K562 (cell line): ENCODE results near the gene STK4. TPM values are rescaled to one million over a fixed set of nuclear protein-coding genes. Genes with fewer than 3 reads are reported as not detected.

Experiments used
- ATAC-seq: fragments of 200-7000 bp; cut with Tn5 transposase; 3 replicates; pipeline ENCODE4 v1.9.1; 2020; ENCODE audit warnings: moderate library complexity
- BruUV-seq: library from RNA; stranded (reverse); fragments of 400-500 nt; replicated peaks from 2 replicates; lab custom pipeline; 2021; lab: Mats Ljungman, UMichigan
- CTCF ChIA-PET: fragments of 300-600 bp; formaldehyde crosslinking; extraction: SDS; loops from one replicate; lab custom pipeline; 2021; ENCODE audit warnings: low intra/inter-chr PET ratio; lab: Yijun Ruan, JAX
- POLR2A ChIA-PET: fragments of 300-600, 350-650 bp; sonication (Branson Sonifier 250); formaldehyde crosslinking; extraction: SDS; loops from one replicate; lab custom pipeline; 2021; ENCODE audit warnings: antibody characterized with exemption, inconsistent platforms; lab: Yijun Ruan, JAX
- DNase-seq, 4 experiments: peaks; one replicate each; pipeline versions ENCODE4 v3.0.0 to v3.0.0-alpha.2; 2011 to 2018; ENCODE audit warnings: low spot score in 3 of 4, mixed read lengths in 3 of 4; ENCODE audit errors: extremely low read depth in 1 of 4
- FAIRE-seq: peaks from 2 replicates; lab custom pipeline; 2011; peaks lifted over from hg19 to GRCh38; lab: Jason Lieb, UNC
- H2AFZ ChIP-seq: 2 replicates; pipeline ENCODE4 v1.6.0; 2011; ENCODE audit warnings: low read depth, low read length, control low read depth, inconsistent platforms
- H3K27ac ChIP-seq: fragments of 200-600 bp; 3 replicates; pipeline ENCODE4 v1.8.0; 2011; ENCODE audit warnings: low read depth, mild to moderate bottlenecking, control low read depth, inconsistent platforms, low read length, moderate library complexity, mixed read lengths; ENCODE audit errors: extremely low read depth
- H3K27me3 ChIP-seq, 2 experiments: fragments of 300-600 bp in 1 of 2; 2 replicates in 1 of 2; 3 replicates in 1 of 2; pipeline versions ENCODE4 v1.6.0 to v1.8.0; 2011; ENCODE audit warnings: inconsistent platforms in 2 of 2, low read length in 2 of 2, mild to moderate bottlenecking in 1 of 2, mixed read lengths in 1 of 2, moderate library complexity in 1 of 2; ENCODE audit not compliant: control insufficient read depth in 2 of 2, insufficient read depth in 2 of 2
- H3K36me3 ChIP-seq: fragments of 300-600 bp; 3 replicates; pipeline ENCODE4 v1.8.0; 2011; ENCODE audit warnings: mild to moderate bottlenecking, low read length, inconsistent platforms; ENCODE audit not compliant: control insufficient read depth, insufficient read depth
- H3K4me1 ChIP-seq, 2 experiments: fragments of 200-600 bp in 1 of 2; replicated peaks in 1 of 2; 2 replicates in 1 of 2; 3 replicates in 1 of 2; pipeline versions ENCODE4 v1.5.1 to v1.8.0; 2011; ENCODE audit warnings: inconsistent platforms in 2 of 2, low read length in 2 of 2, mild to moderate bottlenecking in 1 of 2, mixed read lengths in 1 of 2, moderate library complexity in 1 of 2; ENCODE audit not compliant: control insufficient read depth in 2 of 2, insufficient read depth in 2 of 2
- H3K4me2 ChIP-seq: 2 replicates; pipeline ENCODE4 v1.6.1; 2011; ENCODE audit warnings: low read length, control low read depth, inconsistent platforms, mixed read lengths; ENCODE audit not compliant: insufficient read depth
- H3K4me3 ChIP-seq: fragments of 200-600 bp; sonication (generic), shearing (Covaris generic); 2 replicates; pipeline ENCODE4 v1.5.1; 2016; ENCODE audit warnings: control low read depth, inconsistent platforms
- H3K79me2 ChIP-seq: fragments of 200-600 bp; 3 replicates; pipeline ENCODE4 v1.8.0; 2011; ENCODE audit warnings: low read length, inconsistent platforms; ENCODE audit not compliant: control insufficient read depth, insufficient read depth
- H3K9ac ChIP-seq, 2 experiments: 2 replicates each; pipeline versions ENCODE4 v1.6.0 to v1.6.1; 2011; ENCODE audit warnings: low read depth in 2 of 2, low read length in 2 of 2, control low read depth in 1 of 2, inconsistent platforms in 1 of 2, mild to moderate bottlenecking in 1 of 2, mixed read lengths in 1 of 2; ENCODE audit not compliant: insufficient read depth in 1 of 2
- H3K9me1 ChIP-seq: one replicate; pipeline ENCODE4 v1.6.0; 2011; ENCODE audit warnings: inconsistent platforms, mild to moderate bottlenecking, low read length, moderate library complexity; ENCODE audit not compliant: control insufficient read depth, insufficient read depth
- H3K9me3 ChIP-seq: replicated peaks from 2 replicates; pipeline ENCODE4 v1.5.1; 2011; ENCODE audit warnings: low read depth, low read length, inconsistent platforms; ENCODE audit not compliant: control insufficient read depth, insufficient read depth
- H4K20me1 ChIP-seq: replicated peaks from 2 replicates; pipeline ENCODE4 v1.6.1; 2011; ENCODE audit warnings: low read length, inconsistent platforms, mixed read lengths; ENCODE audit not compliant: control insufficient read depth, insufficient read depth
- CTCF ChIP-seq, 3 experiments: IDR thresholded peaks in 2 of 3; conservative IDR thresholded peaks in 1 of 3; 2 replicates each; pipeline ENCODE4 v1.5.1; 2011 to 2012; ENCODE audit warnings: low read length in 3 of 3, mild to moderate bottlenecking in 3 of 3, control low read depth in 2 of 3, improper control_type of control experiment in 1 of 3, inconsistent platforms in 1 of 3, low read depth in 1 of 3, mixed read lengths in 1 of 3, moderate library complexity in 1 of 3; ENCODE audit not compliant: insufficient read depth in 2 of 3
- DEAF1 ChIP-seq: fragments of 450-650 bp; formaldehyde crosslinking; IDR thresholded peaks from 2 replicates; pipeline ENCODE4 v1.4.0; 2020; ENCODE audit warnings: mild to moderate bottlenecking, moderate library complexity
- GABPB2 ChIP-seq: fragments of 250-450 bp; sonication (Bioruptor Pico); conservative IDR thresholded peaks from 2 replicates; pipeline ENCODE4 v1.5.1; 2021; ENCODE audit warnings: mild to moderate bottlenecking
- IFI16 ChIP-seq: fragments of 250-450 bp; sonication (Bioruptor Pico); IDR thresholded peaks from 2 replicates; pipeline ENCODE4 v2.1.2; 2022; ENCODE audit warnings: mild to moderate bottlenecking, inconsistent platforms
- PCBP2 ChIP-seq: fragments of 200-400 bp; formaldehyde crosslinking; IDR thresholded peaks from 2 replicates; pipeline ENCODE4 v1.6.1; 2018; ENCODE audit warnings: low read length, low read depth, mild to moderate bottlenecking, moderate library complexity; ENCODE audit not compliant: poor library complexity, severe bottlenecking
- POLR2A ChIP-seq: fragments of 450-650 bp; conservative IDR thresholded peaks from 2 replicates; pipeline ENCODE4 v1.6.1; 2016
- POLR2B ChIP-seq: fragments of 450-650 bp; IDR thresholded peaks from 2 replicates; pipeline ENCODE4 v1.6.1; 2018; ENCODE audit warnings: low read depth; ENCODE audit not compliant: partially characterized antibody
- PYGO2 ChIP-seq: fragments of 450-650 bp; IDR thresholded peaks from 2 replicates; pipeline ENCODE4 v1.6.1; 2016; ENCODE audit warnings: mild to moderate bottlenecking, missing genetic modification characterization, moderate library complexity, missing compliant biosample characterization
- RBM34 ChIP-seq: fragments of 200-400 bp; formaldehyde crosslinking; IDR thresholded peaks from 2 replicates; pipeline ENCODE4 v1.6.1; 2018; ENCODE audit warnings: low read length, borderline replicate concordance; ENCODE audit not compliant: insufficient read depth
- SP1 ChIP-seq: sonication (generic); formaldehyde crosslinking; IDR thresholded peaks from 2 replicates; pipeline ENCODE4 v1.8.1; 2022; ENCODE audit warnings: mild to moderate bottlenecking, missing genetic modification reagents
- STAT5A ChIP-seq: IDR thresholded peaks from 2 replicates; pipeline ENCODE4 v1.6.1; 2012; ENCODE audit warnings: low read length, inconsistent platforms, borderline replicate concordance
- STAT6 ChIP-seq: sonication (generic); formaldehyde crosslinking; IDR thresholded peaks from 2 replicates; pipeline ENCODE4 v1.8.1; 2023; ENCODE audit warnings: mild to moderate bottlenecking, missing genetic modification reagents
- ZNF165 ChIP-seq: fragments of 250-450 bp; sonication (Bioruptor Pico); IDR thresholded peaks from 2 replicates; pipeline ENCODE4 v1.4.0; 2020; ENCODE audit warnings: borderline replicate concordance
- ZNF395 ChIP-seq: fragments of 200-800 bp; sonication (Bioruptor generic); IDR thresholded peaks from 2 replicates; pipeline ENCODE4 v1.6.1; 2017; ENCODE audit warnings: missing genetic modification characterization, missing compliant biosample characterization
- WGBS: fragments of 100-300 bp; shearing (Covaris generic); methylation state at CpG from one replicate; pipeline ENCODE4 v1.1.6; 2016; ENCODE audit warnings: low coverage, mixed read lengths; ENCODE audit not compliant: insufficient coverage; ENCODE audit errors: missing lambda C conversion rate; 5-methylcytosine and 5-hydroxymethylcytosine counted together
- in situ Hi-C: fragments of 300-500 bp; cut with MboI; formaldehyde crosslinking; loops from 4 replicates; pipeline ENCODE4 v1.15.0; 2018; ENCODE audit warnings: inconsistent platforms, mixed read lengths
- intact Hi-C: fragments of 100-400 bp; cut with micrococcal nuclease; formaldehyde crosslinking; loops from 2 replicates; pipeline ENCODE4 v1.14.2; 2022
- polyA plus RNA-seq, 8 experiments: library from polyadenylated mRNA; depleted of rRNA in 4 of 8; stranded (reverse) in 5 of 8; unstranded in 3 of 8; fragments of >200 nt; fragmentation: Nextera tagmentation in 2 of 8; fragmentation: Illumina TruSeq in 1 of 8; extraction: Ambion mirVana in 2 of 8; extraction: Trizol in 1 of 8; gene quantifications; 2 replicates each; pipeline versions ENCODE4 v1.2.1 to v1.2.3, GENCODE V29; 2011 to 2014; ENCODE audit warnings: inconsistent platforms in 1 of 8, missing spikeins in 1 of 8
- total RNA-seq, 7 experiments: library from RNA; depleted of rRNA in 6 of 7; stranded (reverse); fragments of >200 nt in 6 of 7; fragmentation: Illumina TruSeq in 2 of 7; extraction: Trizol in 2 of 7; gene quantifications; 2 replicates each; pipeline versions ENCODE4 v1.2.1 to v1.2.3, GENCODE V29; 2011 to 2021; ENCODE audit warnings: low replicate concordance in 1 of 7

Gene STK4
- total and polyA plus RNA-seq, 9 of the 15 experiments (the other 6 are each of a cell fraction or from before 2014, with no cell fraction given) = 11.9 to 30.6 (median 22.2) TPM

- Histone ChIP-seq H3K4me2 (no peak overlapping the region), H3K27ac (no peak overlapping the region), H3K4me3 (no peak overlapping the region), H3K36me3 (peaks cover 90% of the 10 kb centered on the region), H3K79me2 (no peaks in the 10 kb centered on the region), H3K9ac (peak overlapping the region in 1 of 2 experiments; percentile 59; a peak in 1 of 4 replicates), H3K4me1 (no peaks in the 10 kb centered on the region), H3K9me3 (no peaks in the 10 kb centered on the region), H2AFZ (no peak overlapping the region), H3K27me3 (no peaks in the 10 kb centered on the region), H3K9me1 (no peaks in the 10 kb centered on the region), H4K20me1 (peaks cover 13% of the 10 kb centered on the region)
- ChIA-PET POLR2A (interaction anchor here (0.6 to 4.6 kb wide), 7 partner anchors 10 to 267 kb away, joined by 3 to 36 read pairs (median 13); partner anchors contain the start of gene TOMM34), CTCF (no interaction called here)
- ATAC-seq (peak; percentile 87), FAIRE-seq (peak; percentile 67), DNase-seq (peak in 1 of 4 experiments; percentile 20)
- intact Hi-C loops = no loop called here
- WGBS = 88% methylated on average over 4 of the region's 4 CpGs
- in situ Hi-C loops = no loop called here
- BruUV-seq = TSS peak; percentile 33
- TF ChIP-seq STAT6 (CRISPR knock-in tag) = no peak
- TF ChIP-seq POLR2A = peak; percentile 6
- peak; percentile 40 for TF ChIP-seq POLR2B
- no peak for TF ChIP-seq PYGO2 (tag)
- no peak for TF ChIP-seq GABPB2 (CRISPR knock-in tag)
- no peak for TF ChIP-seq STAT5A
- no peak for TF ChIP-seq PCBP2
- TF ChIP-seq RBM34 = no peak
- no peak for TF ChIP-seq ZNF395 (CRISPR knock-in tag)
- no peak for TF ChIP-seq SP1
- TF ChIP-seq ZNF165 (CRISPR knock-in tag) = no peak
- peak in 2 of 3 experiments; percentile 28; a peak in 2 of 6 replicates for TF ChIP-seq CTCF (IDR thresholded peaks at IDR 0.05 in 2 of 3, conservative IDR thresholded peaks at IDR 0.05 in 1 of 3; ENCODE audit: insufficient read depth in 2 of 3, low read depth in 1 of 3, low read length in 3 of 3)
- no peak for TF ChIP-seq DEAF1 (CRISPR knock-in tag)
- TF ChIP-seq IFI16 (CRISPR knock-in tag) = no peak
Measured at GRCh38 chr20:44942264-44942973, 23.9 kb upstream of the STK4 start.
